ENCODE results near the gene NCOA4.
"Not testable (repeated sequence)": the region's sequence is repeated elsewhere in the genome, so short reads cannot be mapped to it uniquely, and the experiment has no call there.

The NCOA4 gene

DNA sequence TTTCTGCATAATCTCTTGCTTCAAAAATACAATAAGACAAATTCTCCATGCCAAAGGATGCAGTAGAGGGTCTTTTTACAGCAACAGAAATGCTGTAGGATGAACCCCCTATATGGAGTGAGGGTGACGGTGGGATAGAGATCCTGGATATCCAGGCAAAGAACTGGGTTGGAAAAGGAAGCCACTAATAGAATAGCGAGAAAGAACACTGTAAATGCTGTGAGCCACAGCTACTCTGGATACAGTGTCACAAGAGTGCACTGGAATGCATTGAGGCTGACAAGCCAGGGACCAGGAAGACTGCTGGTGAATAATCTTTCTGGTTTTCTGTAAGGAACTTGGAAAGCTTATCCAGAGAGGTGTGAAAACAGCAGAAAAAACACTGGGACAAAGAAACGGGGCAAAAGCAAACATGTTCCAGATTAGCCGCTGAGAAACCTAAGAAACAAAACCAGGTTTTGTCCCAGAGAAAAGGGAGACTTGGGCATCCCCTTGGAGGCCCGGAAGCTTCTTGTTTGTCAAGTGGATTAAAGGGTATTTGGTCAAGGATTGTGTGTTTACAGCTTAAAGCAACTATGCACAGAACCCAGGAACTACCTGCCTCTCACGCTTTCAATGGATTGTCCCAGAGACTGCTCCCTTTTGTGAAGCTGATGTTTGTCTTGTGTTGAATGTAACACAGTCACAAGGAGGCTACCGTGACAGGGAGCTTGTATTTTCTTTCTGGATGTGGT, 21.8 kb upstream of the NCOA4 start:
- no peak for DNase-seq

DNA sequence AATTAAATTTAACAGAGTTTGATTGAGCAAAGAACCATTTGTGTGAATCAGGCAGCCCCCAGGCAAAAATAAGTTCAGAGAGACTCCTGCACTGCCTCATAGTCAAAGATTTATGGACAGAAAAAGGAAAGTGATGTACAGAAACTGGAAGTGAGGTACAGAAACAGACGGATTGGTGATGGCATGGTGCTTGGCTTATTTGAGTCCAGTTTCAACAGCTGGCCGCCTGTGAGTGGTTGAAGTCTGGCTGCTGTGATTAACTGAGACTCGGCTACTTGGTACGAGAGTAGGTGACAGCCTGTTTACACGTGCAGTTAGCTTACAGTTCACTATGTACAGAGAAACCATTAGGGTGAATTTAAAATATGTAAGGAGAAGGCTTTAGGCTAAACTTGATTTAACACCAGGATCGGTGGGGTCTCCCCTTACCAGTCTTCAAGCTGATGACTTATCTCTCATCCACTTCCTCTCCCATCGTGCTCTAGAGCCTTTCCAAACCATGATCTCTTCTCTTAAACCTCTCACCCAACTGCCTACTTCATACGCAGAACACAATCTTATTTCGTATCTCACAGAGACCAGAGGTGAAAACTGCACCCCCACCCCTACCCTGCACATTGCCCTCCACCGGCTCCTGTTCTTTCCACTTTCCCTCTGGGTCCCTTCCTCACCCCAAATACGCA, 20.7 kb upstream of the NCOA4 start:
- no peak for DNase-seq

DNA sequence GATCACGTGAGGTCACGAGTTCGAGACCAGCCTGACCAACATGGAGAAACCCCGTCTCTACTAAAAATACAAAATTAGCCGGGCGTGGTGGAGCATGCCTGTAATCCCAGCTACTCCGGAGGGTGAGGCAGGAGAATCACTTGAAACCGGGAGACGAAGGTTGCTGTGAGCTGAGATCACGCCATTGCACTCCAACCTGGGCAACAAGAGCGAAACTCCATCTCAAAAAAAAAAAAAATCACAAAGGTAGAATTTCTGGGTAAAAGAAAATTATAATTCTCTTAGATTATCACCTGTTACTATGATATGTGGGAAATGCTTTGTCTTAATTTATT, 19.0 kb upstream of the NCOA4 start:
- DNase-seq = not testable (repeated sequence)

DNA sequence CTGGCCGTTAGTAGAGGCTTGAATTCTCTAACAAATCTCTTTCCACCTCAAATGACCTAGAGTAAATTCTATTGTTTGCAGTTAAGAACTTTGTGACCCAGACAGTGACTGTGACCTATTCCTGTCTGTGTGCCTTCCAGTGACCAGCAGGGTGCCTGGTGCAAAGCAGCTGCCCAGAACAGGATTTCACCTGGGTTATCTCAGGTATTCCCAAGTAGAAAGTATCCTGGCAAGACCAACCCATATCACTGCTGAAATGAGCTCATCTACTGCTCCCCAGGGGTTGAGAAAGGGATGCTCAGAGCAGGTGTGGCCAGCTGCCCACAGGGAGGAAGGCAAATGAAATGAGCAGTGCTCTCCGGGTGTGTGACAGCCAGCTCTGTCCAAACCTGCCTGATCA, 17.7 kb upstream of the NCOA4 start:
- DNase-seq = no peak

DNA sequence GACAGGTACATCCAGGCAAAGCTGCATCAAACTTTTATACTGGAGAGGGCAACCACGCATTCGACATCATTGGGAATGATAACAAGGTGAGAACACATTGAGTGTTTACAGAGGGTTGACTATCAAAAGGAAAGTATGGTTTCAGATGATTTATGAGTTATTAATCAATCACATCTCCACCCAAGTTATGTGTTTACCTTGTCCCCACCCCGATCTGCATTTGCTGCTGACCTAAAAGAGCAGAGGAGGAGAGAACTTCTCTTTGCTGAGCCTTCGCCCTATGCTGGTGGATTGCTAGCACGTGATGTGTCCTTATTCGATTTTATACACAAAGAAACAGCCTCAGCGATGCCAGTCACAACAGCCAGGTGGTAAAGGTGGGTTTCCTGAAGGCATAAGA, 15.8 kb upstream of the NCOA4 start, which contains the start of gene MSMB:
MSMB (minus strand) TSS at position 9 of the 400 bp plus-strand sequence. CDS start 32 bp downstream, outside the sequence.
- no peak for DNase-seq

DNA sequence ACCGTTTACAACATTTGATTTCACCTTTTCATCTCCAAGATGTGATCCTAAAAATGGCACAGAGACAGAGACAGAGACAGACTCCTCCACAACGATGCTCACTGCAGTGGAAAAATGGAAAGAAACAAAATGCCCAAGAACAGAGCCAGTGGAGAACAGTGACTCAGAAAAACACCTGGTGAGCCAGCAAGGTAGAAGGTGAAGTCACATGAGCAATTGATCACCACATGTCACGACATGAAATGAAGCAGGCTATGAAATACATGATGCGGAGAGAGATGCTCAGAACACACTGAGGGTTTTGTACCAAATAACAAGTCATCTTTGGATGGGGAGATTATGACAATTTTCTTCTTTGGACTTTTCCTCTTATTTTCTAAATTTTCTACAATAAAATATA, 12.1 kb upstream of the NCOA4 start:
- DNase-seq = no peak

DNA sequence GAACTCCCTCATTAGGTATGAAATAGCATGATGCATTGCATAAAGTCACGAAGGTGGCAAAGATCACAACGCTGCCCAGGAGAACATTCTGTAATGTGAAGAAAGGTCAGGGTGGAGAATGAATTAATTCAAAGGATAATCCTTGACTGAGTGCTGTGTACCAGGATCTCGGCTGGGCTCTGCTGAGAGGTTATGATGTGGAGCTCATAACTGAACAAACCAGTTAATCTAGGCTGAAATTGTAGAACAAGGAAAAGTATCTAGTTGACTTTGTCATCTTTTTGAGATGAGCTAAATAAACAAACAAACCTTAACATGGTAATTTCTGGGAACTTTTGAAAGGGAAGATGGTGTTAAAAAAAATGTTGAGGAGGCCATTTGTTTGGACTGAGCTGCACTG, 9.6 kb upstream of the NCOA4 start:
- no peak for DNase-seq

DNA sequence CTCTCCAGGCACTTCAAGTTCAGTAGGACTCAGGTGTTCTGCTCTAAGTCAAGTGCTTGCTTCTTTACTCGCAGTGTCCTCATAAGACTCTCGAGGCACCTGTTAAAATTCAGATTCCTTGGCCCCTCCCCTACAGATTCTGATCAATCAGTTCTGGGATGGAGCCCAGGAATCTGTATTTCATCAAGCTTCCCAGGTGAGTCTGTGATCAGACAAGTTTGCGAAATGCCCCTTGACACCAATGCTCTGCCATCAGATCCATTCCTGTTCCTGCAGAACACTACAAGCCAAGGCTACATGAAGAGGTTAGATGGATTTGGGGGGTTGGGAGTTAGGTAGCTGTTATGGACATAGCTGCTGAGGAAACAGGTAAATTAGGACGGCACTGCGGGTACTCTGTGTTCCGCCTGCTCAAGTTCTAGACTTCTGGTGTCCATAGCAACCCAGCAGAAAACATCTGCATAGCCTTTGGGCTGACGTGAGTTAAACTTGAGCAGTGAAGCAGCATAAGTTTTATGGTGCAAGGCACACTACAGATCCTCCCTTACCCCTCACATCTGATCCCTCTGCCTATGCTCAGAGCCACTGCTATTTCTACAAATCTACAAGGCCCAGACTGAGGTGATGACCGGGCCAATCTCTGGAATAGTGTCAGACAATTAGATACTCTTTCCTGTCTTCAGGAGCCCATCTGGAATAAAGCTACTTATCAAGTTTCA, 6.8 kb upstream of the NCOA4 start:
- DNase-seq = no peak

DNA sequence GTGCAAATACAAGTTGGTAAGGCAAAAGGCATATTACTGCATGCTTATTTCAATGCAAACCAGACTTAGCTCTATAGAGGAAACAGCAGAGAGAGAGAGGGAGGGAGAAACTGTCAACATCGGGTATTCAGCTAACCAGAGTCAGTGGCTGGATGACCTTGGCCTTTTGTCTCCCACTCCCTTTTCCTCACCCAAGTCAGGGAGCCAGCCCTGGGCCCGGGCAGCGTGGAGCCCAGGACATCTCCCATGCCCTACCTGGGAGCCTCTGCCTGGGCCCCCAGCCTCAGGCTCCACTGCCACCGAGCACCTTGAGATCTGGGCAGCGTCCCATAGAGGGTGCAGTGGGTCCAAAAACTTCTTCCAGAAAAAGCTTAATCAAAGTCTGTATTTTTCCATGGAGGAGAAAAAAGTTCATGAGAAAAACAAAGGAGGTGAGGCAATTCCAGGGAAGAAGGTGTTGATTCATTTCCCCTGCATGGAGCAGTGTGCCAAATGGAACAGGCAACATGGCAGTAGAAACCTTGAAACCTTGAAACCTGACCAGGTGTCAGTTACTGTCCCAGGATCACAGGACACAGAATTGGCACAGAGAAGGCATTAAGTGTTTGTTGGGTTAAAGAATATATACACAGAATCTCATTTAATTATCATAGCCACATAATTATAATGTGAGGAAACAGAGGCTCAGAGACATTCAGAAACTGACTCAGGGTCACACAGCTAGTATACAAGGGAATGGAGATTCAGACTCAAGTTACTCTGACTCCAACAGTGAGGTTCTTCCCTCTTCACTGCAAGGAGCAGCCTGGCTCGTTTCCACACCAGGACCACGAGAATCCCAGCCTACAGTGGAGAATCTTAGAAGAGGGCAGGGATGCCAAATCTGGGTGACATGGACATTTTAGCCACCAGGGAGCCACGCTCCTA, 5.8 kb upstream of the NCOA4 start:
- DNase-seq = no peak

DNA sequence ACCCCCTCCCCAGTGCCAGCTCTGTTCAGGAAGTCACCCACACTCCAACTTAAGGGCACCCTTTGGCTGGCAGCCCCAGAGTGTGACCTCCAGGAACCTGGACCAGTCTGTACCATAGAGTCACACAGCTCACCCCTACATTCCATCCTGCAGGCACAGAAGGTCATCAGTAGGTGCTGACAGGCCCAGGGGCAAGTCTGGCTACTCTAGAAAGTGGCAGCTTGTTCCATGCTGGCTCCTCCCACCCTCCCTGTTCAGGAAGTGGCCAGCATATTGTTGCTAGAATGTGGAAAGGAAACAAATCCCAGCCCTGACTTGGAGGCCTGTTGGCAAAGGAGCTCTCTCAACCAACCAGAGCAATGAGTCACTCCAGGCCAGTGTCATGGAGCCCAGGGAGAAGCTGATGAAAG, 3.2 kb upstream of the NCOA4 start:
- no peak for DNase-seq

DNA sequence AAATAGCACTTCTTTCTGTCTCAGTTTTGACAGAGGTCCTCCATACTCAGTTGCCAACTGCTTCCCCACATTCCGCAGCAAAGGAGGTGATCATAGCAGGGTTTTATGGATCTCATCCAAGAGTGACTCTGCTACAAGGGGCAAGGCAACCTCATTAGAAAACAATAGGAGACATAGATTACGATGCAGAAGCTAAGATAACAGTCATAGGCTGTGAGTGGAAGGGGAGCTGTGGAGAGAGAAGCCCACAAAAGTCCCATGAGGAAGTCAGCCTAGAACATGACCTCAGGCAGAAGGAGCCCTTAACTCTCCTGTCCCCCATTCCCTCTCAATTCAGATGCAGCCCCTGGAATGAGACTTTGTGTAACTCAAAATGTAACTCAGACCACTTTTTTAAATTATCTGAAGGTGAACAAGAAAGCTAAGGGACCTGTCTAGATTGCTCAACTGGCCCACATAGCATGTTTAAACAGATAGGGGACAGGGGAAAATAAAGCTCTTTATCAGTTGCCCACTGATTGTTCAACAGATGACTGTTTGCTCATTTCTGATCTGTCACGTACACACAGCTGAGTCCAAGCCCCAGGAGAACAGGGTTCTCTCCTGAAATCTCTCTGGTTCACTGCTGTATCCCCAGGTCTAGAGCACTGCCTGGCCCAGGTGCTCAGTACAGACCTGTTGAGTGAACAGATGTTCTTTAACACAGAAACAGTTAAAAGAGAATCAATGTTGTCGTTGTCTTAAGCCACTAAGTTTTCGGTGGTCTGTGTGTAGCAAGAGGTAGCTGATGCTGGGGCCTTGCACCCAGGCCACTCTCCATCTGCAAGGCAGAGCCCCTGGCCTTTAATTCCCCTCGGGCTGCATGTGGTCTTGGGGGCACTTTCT, 1.5 kb upstream of the NCOA4 start:
- DNase-seq = no peak

DNA sequence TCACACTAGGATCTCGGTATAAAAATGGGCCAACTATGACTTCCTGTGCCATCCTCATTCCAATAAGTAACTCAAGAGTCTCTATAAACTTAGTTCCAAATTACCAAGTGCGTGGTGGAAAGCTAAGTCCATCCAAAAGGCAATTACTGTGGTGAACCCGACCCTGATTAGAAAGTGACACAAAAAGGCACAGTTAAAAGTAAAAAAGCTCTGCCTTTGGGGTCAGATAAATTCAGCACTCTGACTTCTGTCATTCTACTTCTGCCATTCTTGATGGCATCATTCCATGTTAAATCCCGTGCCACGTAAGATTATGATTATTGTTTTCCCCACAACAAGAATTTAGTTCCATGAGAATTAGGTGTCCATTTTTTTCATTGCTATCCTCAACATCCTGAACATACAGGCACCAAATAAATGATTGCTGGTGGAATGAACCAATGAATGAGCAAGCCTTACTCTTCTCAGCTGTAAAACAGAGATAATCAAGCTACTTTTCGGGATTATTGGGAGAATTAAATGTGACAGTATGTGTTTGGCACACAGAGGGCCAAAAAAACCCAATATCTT, 877 bp downstream of the NCOA4 start:
- no peak for DNase-seq

DNA sequence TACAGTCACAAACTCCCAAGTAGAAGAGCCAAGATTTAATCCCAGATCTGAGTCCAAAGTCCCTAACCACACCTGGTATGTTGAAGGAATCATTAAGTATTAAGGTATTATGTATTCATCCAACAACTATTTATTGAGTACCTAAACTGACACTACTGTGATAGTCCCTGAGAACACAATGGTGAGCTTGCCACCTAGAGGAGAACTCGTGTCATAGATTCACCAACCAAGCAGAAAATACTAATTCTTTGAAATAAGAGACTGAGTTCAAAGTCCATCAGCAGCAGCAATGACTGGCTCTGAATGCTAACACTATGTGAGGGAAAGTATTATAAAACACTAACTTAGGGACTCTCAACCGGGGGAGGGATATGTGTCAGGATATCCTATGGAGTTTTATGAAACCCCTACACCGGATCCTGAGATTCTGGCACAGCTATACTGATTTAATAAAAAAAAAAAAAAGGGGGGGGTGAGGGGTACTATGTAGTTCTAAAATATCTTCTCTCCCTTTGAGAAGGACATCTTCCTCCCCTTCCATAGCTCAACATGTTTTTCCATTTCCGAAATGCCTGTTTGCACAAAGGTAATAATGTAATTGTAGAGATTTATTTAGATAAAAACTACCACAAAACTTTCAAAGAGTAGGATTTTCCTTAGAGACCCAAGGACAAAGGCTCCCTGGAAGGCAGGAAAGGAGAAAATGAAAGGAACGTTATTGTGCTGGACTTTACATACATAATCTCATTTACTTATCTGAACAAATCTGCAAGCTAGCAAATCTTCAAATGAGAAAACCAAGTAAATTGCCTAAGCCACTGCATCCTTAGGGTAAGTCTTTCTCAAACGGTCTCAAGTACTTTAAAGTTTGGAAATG, 1.6 kb downstream of the NCOA4 start:
- peak; percentile 16 for DNase-seq

DNA sequence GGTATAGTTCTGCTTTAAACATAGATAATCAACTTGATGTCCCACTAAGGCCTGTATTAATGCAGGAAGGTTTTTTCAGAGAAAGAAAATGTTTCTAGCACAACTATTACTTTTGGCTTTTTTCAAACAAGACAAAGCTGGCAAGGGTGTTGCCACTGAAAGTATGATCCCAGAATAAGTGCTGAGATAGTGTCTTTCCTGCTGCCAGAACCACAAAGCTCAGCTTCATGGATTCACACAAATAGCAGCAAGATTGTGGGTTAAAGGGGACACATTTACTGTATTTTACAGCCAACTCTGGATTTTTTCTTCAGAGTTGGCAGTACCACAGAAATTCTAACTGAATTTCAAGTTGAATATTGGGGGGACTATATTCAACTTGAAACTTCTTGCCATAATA, 4.3 kb downstream of the NCOA4 start:
- DNase-seq = no peak

DNA sequence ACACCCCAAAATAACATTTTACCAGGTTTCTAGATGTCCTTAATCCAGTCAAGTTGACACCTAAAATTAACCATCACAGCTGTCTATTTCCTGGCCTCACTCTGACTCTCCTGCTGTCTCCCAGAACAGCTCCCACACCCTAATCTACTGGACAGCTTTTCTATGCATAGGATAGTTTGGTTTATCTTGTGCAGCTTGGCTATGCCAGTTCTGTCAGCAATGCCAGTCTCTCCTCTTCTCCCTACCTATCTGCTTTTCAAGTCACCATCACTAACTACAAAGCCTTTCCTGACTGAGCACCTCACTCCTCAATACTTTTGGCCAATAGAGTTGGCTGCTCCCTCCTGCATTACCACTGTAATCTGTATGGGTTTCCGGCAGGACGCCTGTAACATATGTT, 5.0 kb downstream of the NCOA4 start:
- no peak for DNase-seq

DNA sequence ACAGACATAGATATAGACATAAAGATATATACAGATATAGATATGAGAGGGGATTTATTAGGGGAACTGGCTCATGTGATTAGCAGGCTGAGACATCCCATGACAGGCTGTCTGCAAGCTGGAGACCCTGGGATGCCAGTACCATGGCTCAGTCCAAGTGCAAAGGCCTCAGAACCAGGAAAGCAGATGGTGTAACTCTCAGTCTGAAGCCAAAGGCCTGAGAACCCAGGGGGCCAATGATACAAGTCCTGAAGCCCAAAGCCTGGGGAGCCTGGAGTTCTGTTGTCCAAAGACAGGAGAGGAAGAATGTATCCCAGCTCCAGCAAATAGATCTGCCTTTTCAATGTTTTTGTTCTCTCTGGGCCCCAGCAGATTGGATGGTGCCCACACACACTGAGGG, 5.5 kb downstream of the NCOA4 start:
- DNase-seq = no peak

DNA sequence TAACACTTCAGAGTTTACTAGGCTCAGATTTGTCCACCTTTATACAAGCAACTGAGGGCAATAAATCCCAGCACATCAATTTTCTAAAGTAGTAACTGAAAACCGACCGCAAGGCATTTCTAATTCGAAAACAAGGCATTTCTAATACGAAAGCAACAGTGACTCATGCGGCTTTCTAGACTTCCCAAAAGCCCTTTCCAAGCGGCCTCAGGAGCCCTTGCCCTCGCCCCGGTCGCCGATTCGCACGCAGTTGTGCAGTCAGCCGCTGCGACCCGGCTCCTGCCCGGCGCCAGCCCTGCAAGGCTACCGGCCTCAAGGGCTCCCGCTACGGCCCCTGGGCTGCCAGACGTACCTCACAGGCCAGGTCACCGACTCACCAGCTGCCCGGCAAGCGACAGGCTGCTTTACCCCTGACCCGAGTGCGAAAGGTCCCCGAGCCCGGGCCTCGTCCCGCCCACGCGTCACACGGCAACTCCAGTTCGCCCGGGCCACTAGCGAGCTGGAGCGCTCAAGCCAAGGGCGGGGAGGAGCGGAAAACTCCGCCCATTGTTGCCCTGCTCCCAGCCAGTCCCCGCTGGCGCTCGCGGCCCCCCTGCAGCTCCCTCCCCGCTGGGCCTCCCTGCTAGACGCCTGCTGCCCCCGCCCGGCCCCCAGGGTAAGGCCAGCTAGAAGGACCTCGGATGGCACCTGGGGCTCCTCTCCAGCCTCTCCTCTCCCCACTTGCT, 7.3 kb downstream of the NCOA4 start:
- DNase-seq = peak; percentile 75

DNA sequence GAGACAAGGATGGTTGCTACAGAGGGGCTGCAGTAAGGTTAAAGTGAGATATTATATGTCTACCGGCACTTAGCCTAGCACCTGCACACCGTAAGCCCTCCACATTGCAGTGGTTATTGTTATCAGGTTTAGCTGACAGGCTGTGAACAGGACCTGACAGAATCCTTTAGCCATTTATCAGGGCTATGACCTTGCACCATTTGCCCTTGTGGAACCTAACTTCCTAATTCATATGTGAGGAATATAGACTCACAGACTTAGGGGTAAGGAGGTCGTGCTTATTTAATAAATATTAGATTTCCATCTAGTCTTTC, 10.1 kb downstream of the NCOA4 start:
- DNase-seq = no peak

DNA sequence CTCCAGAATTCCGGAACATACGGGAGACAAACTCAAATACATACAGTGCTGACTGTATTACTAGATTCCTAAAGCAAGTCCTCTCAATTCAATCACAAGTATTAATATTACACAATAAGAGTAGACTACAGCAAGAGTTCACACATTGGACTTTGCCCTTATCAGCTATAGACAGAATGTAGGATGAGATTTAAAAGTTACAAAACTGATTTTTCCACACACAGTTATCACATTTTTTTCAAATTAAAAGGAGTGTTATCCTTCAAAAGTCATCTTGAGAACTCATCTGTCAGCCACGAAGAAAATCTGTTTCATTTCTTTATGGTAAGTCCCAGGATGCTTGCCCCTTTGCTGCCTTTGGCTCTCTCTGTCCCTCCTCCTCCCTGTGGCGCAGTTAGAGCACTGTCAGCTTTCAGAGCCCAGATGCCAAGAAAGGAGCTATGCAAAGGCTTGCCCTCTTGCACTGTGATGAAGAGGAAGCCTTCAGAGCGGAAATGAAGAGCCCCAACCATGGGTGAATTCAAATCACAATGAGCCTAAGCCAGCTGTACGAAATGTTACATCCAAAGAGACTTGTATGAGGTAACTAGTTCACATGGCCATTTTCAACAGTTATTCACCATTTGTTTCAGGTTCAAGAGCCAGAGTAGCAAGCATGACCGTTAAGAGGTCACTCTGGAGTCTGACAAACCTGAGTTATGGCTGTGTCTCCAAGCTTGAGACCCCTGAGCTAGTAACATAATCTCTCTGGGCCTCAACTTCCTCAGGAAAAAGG, 10.7 kb downstream of the NCOA4 start:
- no peak for DNase-seq
